ENCODE results near the gene C1QL4.
"Not testable (repeated sequence)": the region's sequence is repeated elsewhere in the genome, so short reads cannot be mapped to it uniquely, and the experiment has no call there.

C1QL4 gene

GRCh38 chr12:49336645-49337584 lies at the start of gene C1QL4:
Gene C1QL4, minus strand, starts transcription at chr12:49337188. Its CDS starts 711 bp downstream, at chr12:49336477.
- DNase-seq: peak; percentile 68 to 85 (median 79)

- DNase-seq: not testable (repeated sequence)
Observed at GRCh38 chr12:49380184-49380583, 43.2 kb upstream of the C1QL4 start.

- no peak for DNase-seq
Observed at GRCh38 chr12:49377386-49377785, 40.4 kb upstream of the C1QL4 start.

- no peak for DNase-seq
Observed at GRCh38 chr12:49375406-49375805, 38.4 kb upstream of the C1QL4 start.

- DNase-seq: no peak
Observed at GRCh38 chr12:49370539-49370938, 33.6 kb upstream of the C1QL4 start.

- no peak for DNase-seq
Observed at GRCh38 chr12:49369411-49370145, 32.6 kb upstream of the C1QL4 start.

GRCh38 chr12:49368240-49368600 lies 31.2 kb upstream of the C1QL4 start:
- no peak for DNase-seq

GRCh38 chr12:49367381-49368239 lies 30.6 kb upstream of the C1QL4 start, which contains the start of gene SPATS2:
Gene SPATS2, plus strand, starts transcription at chr12:49367462. Its CDS starts 93,551 bp downstream, at chr12:49461013.
- DNase-seq: no peak

GRCh38 chr12:49366652-49367380 lies 29.8 kb upstream of the C1QL4 start:
- DNase-seq: peak; percentile 64 to 78 (median 68)

- DNase-seq: no peak
Observed at GRCh38 chr12:49366096-49366651, 29.2 kb upstream of the C1QL4 start.

GRCh38 chr12:49365542-49365941 lies 28.6 kb upstream of the C1QL4 start:
- no peak for DNase-seq

- DNase-seq: no peak
Observed at GRCh38 chr12:49364989-49365388, 28.0 kb upstream of the C1QL4 start.

GRCh38 chr12:49362077-49362476 lies 25.1 kb upstream of the C1QL4 start:
- no peak for DNase-seq

- DNase-seq: no peak
Observed at GRCh38 chr12:49359671-49360070, 22.7 kb upstream of the C1QL4 start.

- DNase-seq: no peak
Observed at GRCh38 chr12:49358483-49359141, 21.6 kb upstream of the C1QL4 start.

- no peak for DNase-seq
Observed at GRCh38 chr12:49357103-49357678, 20.2 kb upstream of the C1QL4 start.

- no peak for DNase-seq
Observed at GRCh38 chr12:49355913-49356312, 18.9 kb upstream of the C1QL4 start.

- DNase-seq: no peak
Observed at GRCh38 chr12:49352351-49352750, 15.4 kb upstream of the C1QL4 start.

- DNase-seq: no peak
Observed at GRCh38 chr12:49349266-49349665, 12.3 kb upstream of the C1QL4 start.

GRCh38 chr12:49348781-49349180 lies 11.8 kb upstream of the C1QL4 start:
- DNase-seq: no peak
